ENCODE measurements around the gene PLA2G10. TPM values are rescaled to one million over a fixed set of nuclear protein-coding genes. Genes with fewer than 3 reads are reported as not detected.

PLA2G10 gene
- total and polyA plus RNA-seq, 9 of the 15 experiments (the other 6 are each of a cell fraction or from before 2014, with no cell fraction given): not detected

GRCh38 chr16:14629919-14630619 is 64.0 kb downstream of the PLA2G10 start, which contains the start of gene PARN (continued):
- TF ChIP-seq TEAD4 (IDR thresholded peaks at IDR 0.05; ENCODE audit: low read length) (peak; percentile 58), TEAD4 (CRISPR knock-in tag; IDR thresholded peaks at IDR 0.05; ENCODE audit: borderline replicate concordance) (peak; percentile 84), ESRRA (IDR thresholded peaks at IDR 0.05; ENCODE audit: borderline replicate concordance, low read depth) (peak; percentile 44; the same call in 1 of the 2 replicates), RREB1 (CRISPR knock-in tag; IDR thresholded peaks at IDR 0.05) (0 out of 2 replicates have a peak, but pooled peaks have one; percentile 25), CBX1 (IDR thresholded peaks at IDR 0.05; ENCODE audit: low read depth) (peak; percentile 82; the same call in 1 of the 2 replicates), TAF1 (IDR thresholded peaks at IDR 0.05; ENCODE audit: control insufficient read depth, extremely low read depth, insufficient read depth, low read length, severe bottlenecking) (peak; percentile 86), MAX (CRISPR knock-in tag; IDR thresholded peaks at IDR 0.05) (peak; percentile 80), NKRF (IDR thresholded peaks at IDR 0.05; ENCODE audit: borderline replicate concordance) (peak; percentile 61; the same call in 1 of the 2 replicates), ZNF24 (IDR thresholded peaks at IDR 0.05) (peak; percentile 90), ETV5 (CRISPR knock-in tag; IDR thresholded peaks at IDR 0.05; ENCODE audit: low read depth) (peak; percentile 72), THRAP3 (IDR thresholded peaks at IDR 0.05; ENCODE audit: borderline replicate concordance) (no peak), RNF2 (IDR thresholded peaks at IDR 0.05) (peak; percentile 15; the same call in 1 of the 2 replicates), EP400 (IDR thresholded peaks at IDR 0.05) (peak; percentile 70), E2F1 (CRISPR knock-in tag; IDR thresholded peaks at IDR 0.05) (no peak), MTA3 (IDR thresholded peaks at IDR 0.05; ENCODE audit: borderline replicate concordance) (peak; percentile 50; the same call in 1 of the 2 replicates), CEBPB (tag; IDR thresholded peaks at IDR 0.05) (peak; percentile 63; the same call in 1 of the 2 replicates), HMBOX1 (IDR thresholded peaks at IDR 0.05) (peak; percentile 70; the same call in 1 of the 2 replicates), ZNF232 (CRISPR knock-in tag; IDR thresholded peaks at IDR 0.05) (peak; percentile 66; the same call in 1 of the 2 replicates)
